Ovary (tissue), 9 donors: ENCODE results near the gene TTC13. TPM values are rescaled to one million over a fixed set of nuclear protein-coding genes. Genes with fewer than 3 reads are reported as not detected.

ENCODE experiments used
- DNase-seq, 5 donors: peaks; one replicate each; pipeline ENCODE4 v3.0.0-alpha.2; 2019 to 2020
- H3K27ac ChIP-seq, 2 donors: fragments of 200-600 bp; one replicate each; pipeline versions ENCODE4 v1.5.1 to v1.8.0; 2019 to 2022
- H3K27me3 ChIP-seq: fragments of 200-600 bp; one replicate; pipeline ENCODE4 v1.8.0; 2022
- H3K36me3 ChIP-seq: fragments of 200-600 bp; sonication (generic); one replicate; pipeline ENCODE4 v1.5.1; 2019
- H3K4me1 ChIP-seq: one replicate; pipeline ENCODE4 v1.8.1; 2013; ENCODE audit warnings: mild to moderate bottlenecking, moderate library complexity; ENCODE audit not compliant: insufficient read depth
- H3K4me3 ChIP-seq: fragments of 200-600 bp; sonication (generic); one replicate; pipeline ENCODE4 v1.5.1; 2017
- H3K9me3 ChIP-seq, 2 donors: fragments of 200-600 bp in 1 of 2; sonication (generic) in 1 of 2; one replicate each; pipeline versions ENCODE4 v1.5.1 to v1.8.1; 2013 to 2019; ENCODE audit warnings: mild to moderate bottlenecking in 1 of 2, moderate library complexity in 1 of 2
- EP300 ChIP-seq: sonication (generic); formaldehyde crosslinking; IDR thresholded peaks from one replicate; pipeline ENCODE4 v1.6.1; 2017; ENCODE audit warnings: antibody characterized with exemption
- POLR2A ChIP-seq: fragments of 450-650 bp; IDR thresholded peaks from one replicate; pipeline ENCODE4 v1.6.1; 2017; ENCODE audit warnings: antibody characterized with exemption, mild to moderate bottlenecking, moderate library complexity
- WGBS, 3 donors: extraction: QIAGEN DNeasy Blood & Tissue Kit in 1 of 3; methylation state at CpG; one replicate each; pipeline versions ENCODE4 v1.1.5 to v1.1.7; 2013 to 2017; 5-methylcytosine and 5-hydroxymethylcytosine counted together
- intact Hi-C, 4 donors: fragments of 100-400 bp; cut with DNase I; formaldehyde crosslinking; loops; one replicate each; pipeline versions ENCODE4 v1.11.0 to v1.15.1; 2022 to 2023
- polyA plus RNA-seq, 2 donors: library from polyadenylated mRNA; stranded (reverse); fragments of 200-250 nt in 1 of 2; fragments of 350-450 nt in 1 of 2; fragmentation: Illumina TruSeq in 1 of 2; extraction: RNeasy Lipid Tissue Mini Kit (QIAGEN cat#74804) in 1 of 2; gene quantifications; one replicate each; pipeline ENCODE4 v1.2.3, GENCODE V29; 2013 to 2014
- total RNA-seq, 7 donors: library from RNA; depleted of rRNA in 2 of 7; stranded (reverse); fragments of >200 nt in 2 of 7; fragmentation: NEBNext Ultra II Directional in 3 of 7; extraction: Animal tissue kit (Norgen Biotek cat#: 25700) in 3 of 7; gene quantifications; one replicate each; pipeline versions ENCODE4 v1.1.0 to v1.2.4, GENCODE V29; 2016 to 2023
- TF ChIP-seq, protein P1 (sequence below), 3 donors: fragments of 450-650 bp in 2 of 3; fragments of 200-600 bp in 1 of 3; IDR thresholded peaks; one replicate each; pipeline versions ENCODE4 v1.5.1 to v1.8.0; 2016 to 2022; ENCODE audit warnings: antibody characterized with exemption in 3 of 3, mild to moderate bottlenecking in 1 of 3
- donor health status: DM: no; HTN: no; CAD: no; lungs with moderate emphysema.
- donor health status: DM: no; HTN: no; CAD: no.
- donor health status: Bipolar disorder and iron deficiency.
- donor health status: DM: yes; HTN: yes; CAD: no.
- donor health status: DM: no; HTN: no; CAD: no.
- donor health status: DM: yes; HTN: yes; CAD: no.

Gene TTC13
- total and polyA plus RNA-seq, 9 donors = 4.2 to 16.5 (median 10.8) TPM

DNA sequence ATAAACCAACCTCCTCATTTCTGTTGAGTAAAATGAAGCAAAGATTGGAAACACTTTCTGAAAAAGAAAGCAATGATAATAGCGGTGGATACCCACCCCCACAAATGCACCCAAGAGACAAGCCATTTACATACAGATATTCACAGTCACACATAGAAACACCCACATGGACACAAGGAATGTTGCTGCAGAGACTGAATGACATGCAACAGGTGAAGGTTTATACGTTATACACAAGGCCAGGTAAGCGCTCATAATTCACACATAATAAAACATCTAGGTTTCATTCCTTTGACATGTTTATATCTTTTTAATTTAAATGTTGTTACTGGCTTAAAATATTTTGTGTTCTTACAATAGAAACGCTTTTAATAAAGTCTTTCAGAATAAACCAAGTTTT lies 21.5 kb upstream of the TTC13 start:
- intact Hi-C loops = no loop called here
- no peaks in the 10 kb centered on the region for H3K9me3 ChIP-seq
- H3K4me1 ChIP-seq = no peaks in the 10 kb centered on the region
- no peak for DNase-seq
- H3K36me3 ChIP-seq = peaks cover 3% of the 10 kb centered on the region
- no peak overlapping the region for H3K27ac ChIP-seq
- WGBS, 3 donors = 86 to 90% (median 89%) methylated on average over 4 of the region's 4 CpGs
- H3K27me3 ChIP-seq = no peaks in the 10 kb centered on the region
- no peak overlapping the region for H3K4me3 ChIP-seq
- no peak for TF ChIP-seq EP300
- no peak for TF ChIP-seq POLR2A
- TF ChIP-seq, protein P1, sequence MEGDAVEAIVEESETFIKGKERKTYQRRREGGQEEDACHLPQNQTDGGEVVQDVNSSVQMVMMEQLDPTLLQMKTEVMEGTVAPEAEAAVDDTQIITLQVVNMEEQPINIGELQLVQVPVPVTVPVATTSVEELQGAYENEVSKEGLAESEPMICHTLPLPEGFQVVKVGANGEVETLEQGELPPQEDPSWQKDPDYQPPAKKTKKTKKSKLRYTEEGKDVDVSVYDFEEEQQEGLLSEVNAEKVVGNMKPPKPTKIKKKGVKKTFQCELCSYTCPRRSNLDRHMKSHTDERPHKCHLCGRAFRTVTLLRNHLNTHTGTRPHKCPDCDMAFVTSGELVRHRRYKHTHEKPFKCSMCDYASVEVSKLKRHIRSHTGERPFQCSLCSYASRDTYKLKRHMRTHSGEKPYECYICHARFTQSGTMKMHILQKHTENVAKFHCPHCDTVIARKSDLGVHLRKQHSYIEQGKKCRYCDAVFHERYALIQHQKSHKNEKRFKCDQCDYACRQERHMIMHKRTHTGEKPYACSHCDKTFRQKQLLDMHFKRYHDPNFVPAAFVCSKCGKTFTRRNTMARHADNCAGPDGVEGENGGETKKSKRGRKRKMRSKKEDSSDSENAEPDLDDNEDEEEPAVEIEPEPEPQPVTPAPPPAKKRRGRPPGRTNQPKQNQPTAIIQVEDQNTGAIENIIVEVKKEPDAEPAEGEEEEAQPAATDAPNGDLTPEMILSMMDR (IDR thresholded peaks at IDR 0.05) = no peak

DNA sequence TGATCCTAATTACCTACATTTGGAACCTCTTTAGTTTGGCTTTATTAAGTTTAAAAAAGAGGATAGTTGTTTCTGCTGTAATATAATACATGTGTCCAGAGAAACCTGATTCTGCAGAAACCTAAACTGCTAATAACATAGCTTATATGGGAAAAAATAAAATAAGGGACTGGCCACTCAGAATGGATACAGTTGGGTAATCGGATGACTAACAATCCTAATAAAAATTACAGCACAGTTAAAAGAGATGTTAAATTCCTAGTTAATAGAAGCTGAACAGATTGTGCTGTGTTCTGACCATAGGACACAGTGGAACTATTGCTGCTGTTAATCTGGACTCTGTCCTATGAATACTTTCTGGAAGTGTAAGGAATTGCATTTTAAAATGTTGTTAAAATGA lies 16.2 kb upstream of the TTC13 start:
- no peak overlapping the region for H3K4me3 ChIP-seq
- H3K4me1 ChIP-seq = no peaks in the 10 kb centered on the region
- DNase-seq = no peak
- TF ChIP-seq EP300 = no peak
- TF ChIP-seq, protein P1 (IDR thresholded peaks at IDR 0.05) = no peak
- TF ChIP-seq POLR2A = no peak
- H3K27ac ChIP-seq = no peak overlapping the region
- H3K36me3 ChIP-seq = peaks cover 1% of the 10 kb centered on the region
- H3K27me3 ChIP-seq = no peaks in the 10 kb centered on the region
- WGBS, 3 donors = 86 to 96% (median 96%) methylated on average over 1 of the region's 1 CpG
- no peaks in the 10 kb centered on the region for H3K9me3 ChIP-seq
- intact Hi-C loops = no loop called here

DNA sequence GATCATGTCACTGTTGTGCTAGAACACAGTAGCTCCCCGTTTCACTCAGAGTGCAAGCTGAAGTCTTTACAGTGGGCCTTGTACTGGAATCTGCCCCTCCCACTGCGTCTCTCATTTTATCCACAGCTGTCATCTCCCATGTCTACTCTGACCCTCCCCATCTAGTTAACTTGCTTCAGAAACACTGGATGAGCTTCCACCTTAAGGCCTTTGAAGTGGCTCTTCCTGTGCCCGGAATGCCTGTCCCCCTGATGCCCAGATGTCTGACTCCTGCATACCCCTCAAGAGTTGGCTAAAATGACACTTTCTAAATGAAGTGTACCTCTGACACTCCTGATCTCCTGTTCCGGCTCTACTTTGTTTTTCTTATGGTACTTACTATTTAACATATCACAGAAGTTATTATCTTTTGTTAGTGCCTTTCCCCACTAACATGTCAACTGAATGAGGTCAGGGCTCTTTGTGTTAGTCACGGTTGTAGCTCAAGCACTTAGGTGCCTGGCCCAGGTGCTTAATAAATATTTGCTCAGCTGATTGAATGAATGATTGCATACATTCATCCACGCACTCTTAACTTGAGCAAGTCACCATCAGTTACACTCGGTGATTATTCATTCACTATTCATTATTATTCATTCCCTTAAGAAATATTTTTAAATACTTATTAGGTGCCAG lies 13.6 kb upstream of the TTC13 start:
- no peak for TF ChIP-seq EP300
- TF ChIP-seq POLR2A = no peak
- TF ChIP-seq, protein P1 (IDR thresholded peaks at IDR 0.05) = no peak
- no peak for DNase-seq
- intact Hi-C loops = no loop called here
- Histone ChIP-seq H3K27me3 (no peaks in the 10 kb centered on the region), H3K4me3 (no peak overlapping the region), H3K27ac (no peak overlapping the region), H3K9me3 (no peaks in the 10 kb centered on the region), H3K4me1 (no peaks in the 10 kb centered on the region), H3K36me3 (no peaks in the 10 kb centered on the region)
- 80 to 86% (median 80%) methylated on average over 7 of the region's 7 CpGs for WGBS, 3 donors

DNA sequence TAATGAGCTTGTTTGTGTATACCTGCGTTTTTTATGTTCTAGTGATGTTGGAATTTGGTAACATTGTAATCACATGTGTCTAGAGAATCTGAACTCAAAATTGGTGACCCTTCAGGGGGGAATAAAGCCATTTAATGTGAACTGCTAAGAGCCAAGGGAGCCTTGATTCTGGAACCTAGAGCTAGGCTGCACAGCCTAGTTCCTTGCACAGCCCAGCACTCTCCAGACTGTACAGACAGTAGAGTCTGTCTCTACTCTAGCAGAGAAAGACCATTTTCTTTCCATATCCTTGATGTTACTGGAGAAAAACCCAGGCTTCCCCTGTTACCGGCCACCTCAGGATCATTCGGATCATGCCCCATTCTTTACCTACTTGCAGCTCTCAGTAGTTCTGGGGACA lies 8.8 kb upstream of the TTC13 start:
- intact Hi-C loops = no loop called here
- WGBS, 3 donors = 86 to 89% (median 88%) methylated on average over 3 of the region's 3 CpGs
- no peaks in the 10 kb centered on the region for H3K36me3 ChIP-seq
- TF ChIP-seq, protein P1 (IDR thresholded peaks at IDR 0.05) = no peak
- no peak for TF ChIP-seq POLR2A
- no peak for TF ChIP-seq EP300
- no peak for DNase-seq
- H3K9me3 ChIP-seq = no peaks in the 10 kb centered on the region
- H3K4me3 ChIP-seq = no peak overlapping the region
- no peaks in the 10 kb centered on the region for H3K27me3 ChIP-seq
- no peaks in the 10 kb centered on the region for H3K4me1 ChIP-seq
- no peak overlapping the region for H3K27ac ChIP-seq
